Natural killer cell (primary cell): Measurements from ENCODE around the gene ADAMTS4. TPM values are rescaled to one million over a fixed set of nuclear protein-coding genes. Genes with fewer than 3 reads are reported as not detected.
A peak's percentile ranks its signal among the peaks of the same experiment; 100 is the strongest.

Source experiments
- ATAC-seq, 3 donors: fragments of 150-1000 bp in 2 of 3; fragments of 200-7000 bp in 1 of 3; cut with Tn5 transposase; 1 replicate in 1 of 3; 2 replicates in 2 of 3; pipeline ENCODE4 v1.10.0; 2021; ENCODE audit warnings: mild to moderate bottlenecking in 2 of 3, moderate library complexity in 2 of 3
- DNase-seq, 2 donors: peaks; one replicate each; pipeline versions ENCODE4 v3.0.0 to v3.0.0-alpha.2; 2013 to 2021; ENCODE audit warnings: mixed read lengths in 1 of 2
- H3K27ac ChIP-seq: one replicate; pipeline ENCODE4 v1.5.1; 2013; ENCODE audit warnings: mild to moderate bottlenecking, low read length
- H3K27me3 ChIP-seq: one replicate; pipeline ENCODE4 v1.6.1; 2013; ENCODE audit warnings: low read length; ENCODE audit not compliant: control insufficient read depth, insufficient read depth
- H3K36me3 ChIP-seq: one replicate; pipeline ENCODE4 v1.6.1; 2013; ENCODE audit warnings: low read length; ENCODE audit not compliant: control insufficient read depth, insufficient read depth
- H3K4me1 ChIP-seq: one replicate; pipeline ENCODE4 v1.6.1; 2013; ENCODE audit warnings: low read length; ENCODE audit not compliant: control insufficient read depth, insufficient read depth
- H3K4me3 ChIP-seq: one replicate; pipeline ENCODE4 v1.5.1; 2013; ENCODE audit warnings: low read length
- H3K9me3 ChIP-seq: one replicate; pipeline ENCODE4 v1.6.1; 2013; ENCODE audit warnings: low read length; ENCODE audit not compliant: control insufficient read depth, insufficient read depth
- H3K27ac Mint-ChIP-seq, 2 donors: one replicate each; pipeline ENCODE4 v1.8.0; 2022; ENCODE audit warnings: mild to moderate bottlenecking in 2 of 2, mixed read lengths in 2 of 2, moderate library complexity in 1 of 2
- H3K27me3 Mint-ChIP-seq, 2 donors: one replicate each; pipeline ENCODE4 v1.8.0; 2022; ENCODE audit warnings: low read depth in 2 of 2, mixed read lengths in 2 of 2
- H3K36me3 Mint-ChIP-seq: one replicate; pipeline ENCODE4 v1.8.0; 2022; ENCODE audit warnings: mixed read lengths
- H3K4me1 Mint-ChIP-seq, 2 donors: one replicate each; pipeline ENCODE4 v1.8.0; 2022; ENCODE audit warnings: mixed read lengths in 2 of 2
- H3K4me3 Mint-ChIP-seq: one replicate; pipeline ENCODE4 v1.8.0; 2022; ENCODE audit warnings: mild to moderate bottlenecking, moderate library complexity, mixed read lengths
- H3K9me3 Mint-ChIP-seq, 2 donors: one replicate each; pipeline ENCODE4 v1.8.0; 2022; ENCODE audit warnings: mixed read lengths in 2 of 2
- CTCF ChIP-seq: fragments of 200-600 bp; IDR thresholded peaks from one replicate; pipeline ENCODE4 v1.8.0; 2022; ENCODE audit warnings: antibody characterized with exemption
- WGBS: methylation state at CpG from one replicate; pipeline ENCODE4 v1.1.7; 2013; ENCODE audit warnings: missing lambda C conversion rate; ENCODE audit not compliant: insufficient coverage; 5-methylcytosine and 5-hydroxymethylcytosine counted together
- intact Hi-C: fragments of 100-400 bp; cut with micrococcal nuclease; formaldehyde crosslinking; loops from one replicate; pipeline ENCODE4 v1.14.2; 2022
- total RNA-seq, 4 donors: library from RNA; stranded (reverse); fragments of 120-200 nt in 1 of 4; gene quantifications; one replicate each; pipeline versions ENCODE4 v1.2.3 to v1.2.4, GENCODE V29; 2013 to 2022

The ADAMTS4 gene
- total RNA-seq, 3 donors from 2014 or later (not counting 1 experiment from before 2014, with no cell fraction given) = 0.14 to 0.20 (median 0.14) TPM

GRCh38 chr1:161171696-161172095 lies 27.2 kb downstream of the ADAMTS4 start:
- intact Hi-C loops = no loop called here
- peaks cover 25% of the 10 kb centered on the region for H3K4me1 ChIP-seq
- peak overlapping the region; percentile 48 to 73 for H3K27ac Mint-ChIP-seq
- ATAC-seq = no peak
- no peak overlapping the region for H3K27ac ChIP-seq
- no peaks in the 10 kb centered on the region for H3K27me3 Mint-ChIP-seq
- H3K9me3 ChIP-seq = no peaks in the 10 kb centered on the region
- H3K36me3 ChIP-seq = peaks cover 61% of the 10 kb centered on the region
- TF ChIP-seq CTCF = no peak
- H3K4me1 Mint-ChIP-seq = peaks cover 39 to 60% of the 10 kb centered on the region in 2 donors
- H3K4me3 ChIP-seq = no peak overlapping the region
- no peaks in the 10 kb centered on the region for H3K9me3 Mint-ChIP-seq
- no peak overlapping the region for H3K4me3 Mint-ChIP-seq
- 86% methylated on average over 12 of the region's 12 CpGs for WGBS
- DNase-seq = no peak
- H3K27me3 ChIP-seq = no peaks in the 10 kb centered on the region
- peaks cover 29% of the 10 kb centered on the region for H3K36me3 Mint-ChIP-seq

- Histone ChIP-seq H3K27ac (no peak overlapping the region), H3K9me3 (no peaks in the 10 kb centered on the region), H3K4me1 (peaks cover 24% of the 10 kb centered on the region), H3K36me3 (peaks cover 61% of the 10 kb centered on the region), H3K4me3 (no peak overlapping the region), H3K27me3 (no peaks in the 10 kb centered on the region)
- Mint-ChIP-seq H3K27ac (peak overlapping the region; percentile 48 to 73), H3K36me3 (peaks cover 29% of the 10 kb centered on the region), H3K27me3 (no peaks in the 10 kb centered on the region), H3K4me1 (peaks cover 39 to 59% of the 10 kb centered on the region in 2 donors), H3K4me3 (no peak overlapping the region), H3K9me3 (no peaks in the 10 kb centered on the region)
- ATAC-seq (no peak), DNase-seq (no peak)
- WGBS = 100% methylated on average over 3 of the region's 5 CpGs
- no peak for TF ChIP-seq CTCF
- intact Hi-C loops = no loop called here
Observed at GRCh38 chr1:161171191-161171590, 27.7 kb downstream of the ADAMTS4 start.

GRCh38 chr1:161168906-161169305 lies 29.9 kb downstream of the ADAMTS4 start:
- ATAC-seq (no peak), DNase-seq (no peak)
- Mint-ChIP-seq H3K9me3 (no peaks in the 10 kb centered on the region), H3K36me3 (peaks cover 21% of the 10 kb centered on the region), H3K27me3 (no peaks in the 10 kb centered on the region), H3K4me1 (peaks cover 34 to 54% of the 10 kb centered on the region in 2 donors), H3K27ac (no peak overlapping the region), H3K4me3 (no peak overlapping the region)
- H3K4me3 ChIP-seq = no peak overlapping the region
- H3K36me3 ChIP-seq = peaks cover 48% of the 10 kb centered on the region
- intact Hi-C loops = loop anchor here (5.0 kb wide), 1 partner anchor 33 kb away; the partner anchor contains the start of gene NDUFS2
- peaks cover 26% of the 10 kb centered on the region for H3K4me1 ChIP-seq
- H3K27ac ChIP-seq = no peak overlapping the region
- no peaks in the 10 kb centered on the region for H3K27me3 ChIP-seq
- H3K9me3 ChIP-seq = no peaks in the 10 kb centered on the region
- 98% methylated on average over 9 of the region's 9 CpGs for WGBS
- no peak for TF ChIP-seq CTCF
